ENCODE measurements around the gene GLRX2.

DNA sequence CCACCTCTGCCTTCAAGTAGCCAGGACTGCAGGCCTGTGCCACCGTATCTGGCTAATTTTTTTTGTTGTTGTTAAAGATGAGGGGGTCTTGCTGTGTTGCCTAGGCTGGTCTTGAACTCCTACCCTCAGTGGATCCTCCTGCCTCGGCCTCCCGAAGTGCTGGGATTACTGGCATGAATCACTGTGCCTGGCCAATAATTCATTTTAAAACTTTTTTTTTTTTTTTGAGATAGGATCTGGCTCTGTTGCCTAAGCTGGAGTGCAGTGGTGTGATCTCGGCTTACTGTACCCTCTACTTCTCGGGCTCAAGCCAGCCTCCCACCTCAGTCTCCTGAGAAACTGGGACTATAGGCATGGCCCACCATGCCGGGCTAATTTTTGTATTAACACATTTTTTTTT lies 20.2 kb upstream of the GLRX2 start:
- TF ChIP-seq GATA3 (IDR thresholded peaks at IDR 0.05; ENCODE audit: low read depth, low read length) (no peak), GATA2 (IDR thresholded peaks at IDR 0.05; ENCODE audit: low read depth, low read length) (no peak)
